H1 (cell line): ENCODE data around the gene CACNA1E. TPM values are rescaled to one million over a fixed set of nuclear protein-coding genes. Genes with fewer than 3 reads are reported as not detected.

Source experiments
- CTCF ChIA-PET: fragments of 300-600 bp; sonication (Branson Sonifier 250); formaldehyde crosslinking; loops from one replicate; lab custom pipeline; 2021; ENCODE audit not compliant: partially characterized antibody; lab: Charles Lee
- POLR2A ChIA-PET: fragments of 300-600 bp; sonication (Branson Sonifier 250); formaldehyde crosslinking; loops from one replicate; lab custom pipeline; 2021; ENCODE audit warnings: inconsistent platforms; ENCODE audit not compliant: partially characterized antibody; lab: Charles Lee
- DNase-seq, 2 experiments: peaks; one replicate each; pipeline versions ENCODE4 v3.0.0 to v3.0.0-alpha.2; 2010 to 2022; ENCODE audit warnings: low spot score in 2 of 2, low read depth in 1 of 2, mixed read lengths in 1 of 2
- FAIRE-seq: peaks from 2 replicates; lab custom pipeline; 2011; peaks lifted over from hg19 to GRCh38; lab: Jason Lieb, UNC
- H2AFZ ChIP-seq: 2 replicates; pipeline ENCODE4 v1.8.1; 2012; ENCODE audit warnings: low read length, inconsistent platforms
- H2AK5ac ChIP-seq: 2 replicates; pipeline ENCODE4 v1.6.1; 2013; ENCODE audit warnings: low read depth, low read length
- H2BK120ac ChIP-seq: replicated peaks from 2 replicates; pipeline ENCODE3; 2013; ENCODE audit warnings: low read depth, low read length, inconsistent platforms
- H2BK12ac ChIP-seq: 2 replicates; pipeline ENCODE4 v1.6.1; 2013; ENCODE audit warnings: low read depth, low read length
- H2BK15ac ChIP-seq: 2 replicates; pipeline ENCODE4 v1.6.1; 2013; ENCODE audit warnings: low read length
- H2BK20ac ChIP-seq: 2 replicates; pipeline ENCODE4 v1.6.1; 2013; ENCODE audit warnings: low read length
- H2BK5ac ChIP-seq: 2 replicates; pipeline ENCODE4 v1.6.1; 2013; ENCODE audit warnings: low read depth, low read length
- H3K14ac ChIP-seq: 2 replicates; pipeline ENCODE4 v1.6.1; 2013; ENCODE audit warnings: inconsistent platforms; ENCODE audit not compliant: insufficient read length
- H3K18ac ChIP-seq: 2 replicates; pipeline ENCODE4 v1.6.1; 2013; ENCODE audit warnings: low read length; ENCODE audit errors: extremely low read depth
- H3K23ac ChIP-seq: 2 replicates; pipeline ENCODE4 v1.6.1; 2013; ENCODE audit warnings: inconsistent platforms; ENCODE audit not compliant: insufficient read length
- H3K23me2 ChIP-seq: 2 replicates; pipeline ENCODE4 v1.6.1; 2013; ENCODE audit warnings: low read depth, low read length
- H3K27ac ChIP-seq: 2 replicates; pipeline ENCODE4 v1.6.1; 2011; ENCODE audit warnings: low read depth, low read length, inconsistent platforms
- H3K27me3 ChIP-seq, 4 experiments: replicated peaks in 1 of 4; 1 replicate in 1 of 4; 2 replicates in 3 of 4; pipeline versions ENCODE4 v1.6.1 to v1.8.1; 2011 to 2013; ENCODE audit warnings: low read length in 3 of 4, mild to moderate bottlenecking in 3 of 4, inconsistent platforms in 2 of 4, mixed read lengths in 2 of 4, moderate library complexity in 1 of 4; ENCODE audit not compliant: control insufficient read depth in 3 of 4, insufficient read depth in 3 of 4; ENCODE audit errors: extremely low read depth in 1 of 4
- H3K36me3 ChIP-seq, 4 experiments: 2 replicates each; pipeline versions ENCODE4 v1.6.1 to v1.8.1; 2011 to 2013; ENCODE audit warnings: mild to moderate bottlenecking in 4 of 4, low read length in 3 of 4, moderate library complexity in 2 of 4, control low read depth in 1 of 4, inconsistent platforms in 1 of 4; ENCODE audit not compliant: insufficient read depth in 4 of 4, control insufficient read depth in 2 of 4
- H3K4ac ChIP-seq: replicated peaks from 2 replicates; pipeline ENCODE3; 2013; ENCODE audit warnings: low read length, low read depth, mixed read lengths, inconsistent platforms; ENCODE audit not compliant: insufficient read length
- H3K4me1 ChIP-seq, 4 experiments: replicated peaks in 1 of 4; 1 replicate in 1 of 4; 2 replicates in 3 of 4; pipeline versions ENCODE4 v1.6.1 to v1.8.1; 2011 to 2013; ENCODE audit warnings: low read length in 3 of 4, inconsistent platforms in 2 of 4, mixed read lengths in 1 of 4; ENCODE audit not compliant: insufficient read depth in 4 of 4, control insufficient read depth in 3 of 4
- H3K4me2 ChIP-seq, 2 experiments: 2 replicates each; pipeline versions ENCODE4 v1.6.1 to v1.8.1; 2011 to 2013; ENCODE audit warnings: low read depth in 2 of 2, low read length in 2 of 2, control low read depth in 1 of 2, inconsistent platforms in 1 of 2, mild to moderate bottlenecking in 1 of 2; ENCODE audit not compliant: insufficient read depth in 1 of 2
- H3K4me3 ChIP-seq, 4 experiments: fragments of 200-600, 300-600 bp in 1 of 4; sonication (generic), shearing (Covaris generic), sonication (Bioruptor Twin) in 1 of 4; 2 replicates each; pipeline versions ENCODE4 v1.5.1 to v1.8.1; 2011 to 2016; ENCODE audit warnings: low read length in 4 of 4, low read depth in 3 of 4, control low read depth in 2 of 4, inconsistent platforms in 2 of 4, mild to moderate bottlenecking in 2 of 4, mixed read lengths in 1 of 4, moderate library complexity in 1 of 4; ENCODE audit not compliant: insufficient read depth in 2 of 4; ENCODE audit errors: extremely low read depth in 1 of 4
- H3K56ac ChIP-seq: replicated peaks from 2 replicates; pipeline ENCODE3; 2013; ENCODE audit warnings: low read depth, mild to moderate bottlenecking, mixed read lengths, low read length, inconsistent platforms; ENCODE audit not compliant: insufficient read length
- H3K79me1 ChIP-seq: 2 replicates; pipeline ENCODE4 v1.6.1; 2013; ENCODE audit warnings: low read depth, low read length, control low read depth
- H3K79me2 ChIP-seq, 2 experiments: 2 replicates each; pipeline versions ENCODE4 v1.6.1 to v1.8.1; 2012 to 2013; ENCODE audit warnings: low read length in 2 of 2, mild to moderate bottlenecking in 2 of 2, inconsistent platforms in 1 of 2; ENCODE audit not compliant: insufficient read depth in 2 of 2, control insufficient read depth in 1 of 2
- H3K9ac ChIP-seq, 4 experiments: replicated peaks in 1 of 4; 1 replicate in 1 of 4; 2 replicates in 3 of 4; pipeline versions ENCODE4 v1.6.1 to v1.8.1; 2011 to 2013; ENCODE audit warnings: low read depth in 3 of 4, low read length in 3 of 4, control low read depth in 2 of 4, mild to moderate bottlenecking in 2 of 4, moderate library complexity in 2 of 4, inconsistent platforms in 1 of 4; ENCODE audit errors: extremely low read depth in 1 of 4
- H3K9me3 ChIP-seq, 2 experiments: 2 replicates each; pipeline versions ENCODE4 v1.6.1 to v1.8.1; 2012 to 2013; ENCODE audit warnings: mild to moderate bottlenecking in 2 of 2, moderate library complexity in 2 of 2, control low read depth in 1 of 2, inconsistent platforms in 1 of 2, low read depth in 1 of 2, low read length in 1 of 2, mixed read lengths in 1 of 2; ENCODE audit not compliant: insufficient read depth in 2 of 2
- H4K20me1 ChIP-seq, 2 experiments: replicated peaks in 1 of 2; 2 replicates each; pipeline versions ENCODE3 to v1.8.1; 2011 to 2013; ENCODE audit warnings: inconsistent platforms in 2 of 2, low read length in 2 of 2, mild to moderate bottlenecking in 1 of 2; ENCODE audit not compliant: insufficient read depth in 2 of 2, control insufficient read depth in 1 of 2
- H4K5ac ChIP-seq: 2 replicates; pipeline ENCODE4 v1.6.1; 2013; ENCODE audit warnings: low read length, low read depth, mixed read lengths, inconsistent platforms; ENCODE audit not compliant: insufficient read length
- H4K8ac ChIP-seq: 2 replicates; pipeline ENCODE4 v1.8.0; 2013; ENCODE audit warnings: mild to moderate bottlenecking, moderate library complexity, low read length, inconsistent platforms; ENCODE audit not compliant: insufficient read depth; ENCODE audit errors: extremely low read depth
- H4K91ac ChIP-seq: replicated peaks from 2 replicates; pipeline ENCODE3; 2013; ENCODE audit warnings: low read length, mixed read lengths, inconsistent platforms; ENCODE audit not compliant: insufficient read length
- BRCA1 ChIP-seq: IDR thresholded peaks from 2 replicates; pipeline ENCODE4 v1.6.1; 2012; ENCODE audit warnings: low read depth, low read length, improper control_type of control experiment
- EGR1 ChIP-seq: IDR thresholded peaks from 2 replicates; pipeline ENCODE4 v1.6.1; 2011; ENCODE audit warnings: low read depth, low read length, borderline replicate concordance
- EZH2 ChIP-seq: fragments of 200-600 bp; sonication (generic); IDR thresholded peaks from 2 replicates; pipeline ENCODE4 v1.7.1; 2012; ENCODE audit warnings: low read depth, mild to moderate bottlenecking, moderate library complexity, low read length, inconsistent platforms; ENCODE audit not compliant: severe bottlenecking
- KDM1A ChIP-seq: fragments of 200-600, 300-600 bp; sonication (generic); IDR thresholded peaks from 2 replicates; pipeline ENCODE4 v1.7.1; 2016; ENCODE audit warnings: mild to moderate bottlenecking, low read length, borderline replicate concordance
- PHF8 ChIP-seq: fragments of 200-600 bp; sonication (generic); conservative IDR thresholded peaks from 2 replicates; pipeline ENCODE4 v1.7.1; 2012; ENCODE audit warnings: low read depth, mild to moderate bottlenecking, inconsistent platforms, low read length, moderate library complexity
- RAD21 ChIP-seq, 2 experiments: IDR thresholded peaks in 1 of 2; conservative IDR thresholded peaks in 1 of 2; 2 replicates each; pipeline ENCODE4 v1.6.1; 2011; ENCODE audit warnings: low read depth in 2 of 2, low read length in 2 of 2, improper control_type of control experiment in 1 of 2, inconsistent platforms in 1 of 2, mild to moderate bottlenecking in 1 of 2, moderate library complexity in 1 of 2
- WGBS, 2 experiments: shearing (Covaris generic) in 1 of 2; methylation state at CpG; one replicate each; pipeline versions ENCODE4 v1.1.6 to v1.1.7; 2013 to 2015; ENCODE audit warnings: low lambda C conversion rate in 2 of 2, mixed read lengths in 2 of 2, inconsistent platforms in 1 of 2, low coverage in 1 of 2, missing lambda C conversion rate in 1 of 2; ENCODE audit not compliant: insufficient replicate concordance in 2 of 2, insufficient coverage in 1 of 2, insufficient read length in 1 of 2; ENCODE audit errors: extremely low coverage in 1 of 2, missing lambda C conversion rate in 1 of 2; 5-methylcytosine and 5-hydroxymethylcytosine counted together
- polyA plus RNA-seq, 7 experiments: library from polyadenylated mRNA; depleted of rRNA in 3 of 7; stranded (reverse) in 5 of 7; unstranded in 2 of 7; fragments of >200 nt in 5 of 7; fragments of 200-250 nt in 2 of 7; gene quantifications; 1 replicate in 5 of 7; 2 replicates in 1 of 7; 4 replicates in 1 of 7; pipeline versions ENCODE4 v1.2.1 to v1.2.3, GENCODE V29; 2011 to 2013; ENCODE audit warnings: missing spikeins in 2 of 7, mixed read lengths in 2 of 7
- total RNA-seq: library from RNA; stranded (reverse); fragmentation: NEBNext Ultra II Directional; extraction: Animal tissue kit (Norgen Biotek cat#: 25700); gene quantifications from 2 replicates; pipeline ENCODE4 v1.2.1, GENCODE V29; 2021

The CACNA1E gene
- total and polyA plus RNA-seq, 2 of the 8 experiments (the other 6 are each of a cell fraction or from before 2014, with no cell fraction given) = 0.98 to 1.3 TPM

DNA sequence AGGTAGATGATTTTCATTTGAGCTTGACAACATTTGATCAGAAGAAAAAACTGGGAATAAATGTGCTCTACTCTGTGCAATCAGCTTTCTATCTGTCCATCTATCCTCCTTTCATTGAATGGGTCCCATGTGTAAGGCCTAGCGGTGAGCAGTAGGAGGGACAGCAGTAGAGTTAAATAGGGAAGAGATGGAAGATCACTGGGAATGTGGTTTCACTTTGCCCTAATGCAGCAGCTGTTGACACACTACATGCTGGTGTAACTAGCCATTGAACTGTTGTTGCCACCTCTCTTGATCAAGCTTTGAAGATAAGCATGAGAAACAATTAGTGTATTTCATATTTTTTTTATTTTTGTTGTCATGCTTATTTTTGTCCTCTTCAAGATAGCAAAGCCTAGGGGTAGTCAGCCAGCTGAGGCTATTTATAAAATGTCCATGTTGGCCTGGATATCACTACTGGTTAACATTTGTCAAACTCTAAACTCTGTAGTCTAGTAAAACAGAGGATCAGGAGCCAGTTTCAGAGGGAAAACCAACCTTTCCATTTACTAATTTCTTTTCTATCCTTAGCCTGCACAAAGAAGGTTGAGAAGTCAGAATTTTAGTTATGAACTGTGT is 41.9 kb downstream of the CACNA1E start:
- Histone ChIP-seq H3K4ac (no peak overlapping the region), H3K79me1 (no peaks in the 10 kb centered on the region), H3K27me3 (no peaks in the 10 kb centered on the region), H3K4me2 (no peak overlapping the region), H3K56ac (no peak overlapping the region), H2AK5ac (no peak overlapping the region), H2BK120ac (no peak overlapping the region), H3K36me3 (no peaks in the 10 kb centered on the region; a peak in 1 of 8 replicates), H4K20me1 (no peaks in the 10 kb centered on the region), H2BK15ac (no peak overlapping the region), H2BK20ac (no peak overlapping the region), H2BK12ac (no peak overlapping the region), H3K79me2 (no peaks in the 10 kb centered on the region), H3K27ac (no peak overlapping the region), H3K4me3 (no peak overlapping the region), H3K23ac (no peak overlapping the region), H4K8ac (no peak overlapping the region), H2BK5ac (no peak overlapping the region), H3K14ac (no peak overlapping the region), H2AFZ (no peak overlapping the region), H3K4me1 (peaks cover 0 to 6% (median 0%) of the 10 kb centered on the region in 4 experiments; a peak in 2 of 7 replicates), H4K91ac (no peak overlapping the region), H3K23me2 (no peaks in the 10 kb centered on the region), H3K9me3 (peaks cover 0 to 18% of the 10 kb centered on the region in 2 experiments; a peak in 2 of 4 replicates), H4K5ac (no peak overlapping the region), H3K9ac (no peak overlapping the region), H3K18ac (no peak overlapping the region)
- ChIA-PET CTCF (interaction anchor here (1.4 kb wide), 3 partner anchors 8 to 47 kb away, joined by 3 to 5 read pairs (median 3); no protein-coding TSS in a partner anchor), POLR2A (no interaction called here)
- 91% methylated on average over 1 of the region's 1 CpG; no CpG with 5 or more reads in 1 of the 2 experiments for WGBS, 2 experiments
- DNase-seq (no peak), FAIRE-seq (no peak)
- TF ChIP-seq PHF8 = no peak
- TF ChIP-seq BRCA1 = no peak
- TF ChIP-seq EGR1 = no peak
- no peak for TF ChIP-seq KDM1A
- no peak for TF ChIP-seq EZH2
- no peak for TF ChIP-seq RAD21 (IDR thresholded peaks at IDR 0.05 in 1 of 2, conservative IDR thresholded peaks at IDR 0.05 in 1 of 2; ENCODE audit: low read depth in 2 of 2, low read length in 2 of 2)
